GM21825 (cell line): Measurements from ENCODE around the gene NUDT8.
"Not testable (repeated sequence)": the region's sequence is repeated elsewhere in the genome, so short reads cannot be mapped to it uniquely, and the experiment has no call there.

Source experiments
- ATAC-seq: cut with Tn5 transposase; IDR thresholded peaks from one replicate; pipeline ENCODE4 v1.9.1; 2021; ENCODE audit warnings: mild to moderate bottlenecking, moderate library complexity; ENCODE audit not compliant: unreplicated experiment

The NUDT8 gene

DNA sequence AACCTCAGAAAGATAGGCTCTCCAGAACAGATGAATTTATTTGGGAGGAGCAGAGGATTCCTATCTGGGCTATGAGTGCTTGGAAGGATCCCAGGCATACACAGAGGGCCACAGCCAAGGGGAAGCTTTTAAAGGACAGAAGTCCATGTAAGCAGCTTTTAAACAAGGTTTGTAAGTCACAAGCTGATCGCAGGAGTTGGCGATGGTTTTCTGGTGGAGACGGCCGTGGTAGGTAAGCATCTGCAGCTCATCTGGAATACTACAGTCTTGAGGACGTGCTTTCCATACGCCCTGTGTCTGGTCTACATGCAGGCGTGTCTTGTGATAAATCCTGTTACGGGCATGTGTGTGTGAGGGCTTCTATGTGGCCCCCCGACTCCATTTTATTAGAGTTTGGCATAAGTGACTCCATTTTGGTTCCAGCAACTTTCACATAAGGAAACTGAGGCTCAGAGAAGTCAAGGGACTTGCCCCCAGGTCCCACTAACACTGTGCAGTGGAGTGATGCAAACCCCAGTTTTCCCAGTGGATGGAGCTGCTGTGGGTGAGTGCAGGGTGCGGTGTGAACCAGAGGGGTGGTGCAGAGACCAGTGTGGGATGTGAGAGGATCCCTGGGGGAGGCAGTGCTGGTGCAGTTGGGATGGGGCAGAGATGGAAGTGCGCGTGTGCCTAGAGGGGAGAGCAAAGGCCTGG is 32.6 kb upstream of the NUDT8 start:
- ATAC-seq = no peak

DNA sequence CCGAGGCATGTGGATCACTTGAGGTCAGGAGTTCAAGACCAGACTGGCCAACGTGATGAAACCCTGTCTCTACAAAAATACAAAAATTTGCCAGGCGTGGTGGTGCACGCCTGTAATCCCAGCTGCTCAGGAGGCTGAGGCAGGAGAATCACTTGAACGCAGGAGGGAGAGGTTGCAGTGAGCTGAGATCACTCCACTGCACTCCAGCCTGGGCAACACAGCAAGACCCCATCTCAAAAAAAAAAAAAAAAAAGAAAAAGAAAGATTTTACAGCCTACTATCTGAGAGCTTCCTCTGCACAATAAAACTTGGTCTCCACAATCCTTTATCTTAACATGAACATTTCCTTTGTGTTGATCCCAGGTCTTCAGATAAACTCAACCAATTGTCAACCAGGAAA is 31.0 kb upstream of the NUDT8 start:
- not testable (repeated sequence) for ATAC-seq

DNA sequence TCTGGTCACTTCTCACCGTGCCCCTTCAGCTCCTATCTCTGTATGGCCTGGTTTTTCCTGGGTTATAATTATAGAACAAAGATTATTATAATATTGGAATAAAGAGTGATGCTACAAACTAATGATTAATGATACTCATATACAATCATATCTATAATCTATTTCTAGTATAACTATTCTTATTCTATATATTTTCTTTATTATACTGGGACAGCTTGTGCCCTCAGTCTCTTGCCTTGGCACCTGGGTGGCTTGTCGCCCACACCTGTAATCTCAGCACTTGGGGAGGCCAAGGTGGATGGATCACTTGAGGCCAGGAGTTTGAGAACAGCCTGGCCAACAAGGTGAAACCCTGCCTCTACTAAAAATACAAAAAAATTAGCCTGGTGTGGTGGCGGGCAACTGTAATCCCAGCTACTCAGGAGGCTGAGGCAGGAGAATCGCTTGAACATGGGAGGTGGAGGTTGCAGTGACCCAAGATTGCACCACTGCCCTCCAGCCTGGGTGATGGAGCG is 30.0 kb upstream of the NUDT8 start:
- not testable (repeated sequence) for ATAC-seq

DNA sequence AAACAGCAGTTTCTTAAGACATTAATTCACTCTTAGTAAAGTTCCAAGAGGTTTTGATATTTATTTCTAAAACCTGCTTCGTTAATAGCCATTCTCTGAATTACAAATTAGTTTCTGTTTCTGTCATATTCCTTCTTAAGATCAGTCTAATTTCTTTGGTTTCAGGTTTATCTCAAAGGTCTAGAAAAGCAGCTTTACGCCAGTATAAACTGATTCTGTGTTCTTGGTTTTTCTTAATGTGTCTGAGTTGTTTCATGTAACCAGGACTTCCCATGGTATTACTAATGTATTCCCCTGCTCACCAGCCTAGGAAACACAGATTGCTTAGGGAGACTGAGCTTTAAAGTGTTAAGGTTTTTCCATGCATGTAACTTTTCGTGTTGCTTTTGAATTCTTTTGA is 27.6 kb upstream of the NUDT8 start:
- no peak for ATAC-seq

DNA sequence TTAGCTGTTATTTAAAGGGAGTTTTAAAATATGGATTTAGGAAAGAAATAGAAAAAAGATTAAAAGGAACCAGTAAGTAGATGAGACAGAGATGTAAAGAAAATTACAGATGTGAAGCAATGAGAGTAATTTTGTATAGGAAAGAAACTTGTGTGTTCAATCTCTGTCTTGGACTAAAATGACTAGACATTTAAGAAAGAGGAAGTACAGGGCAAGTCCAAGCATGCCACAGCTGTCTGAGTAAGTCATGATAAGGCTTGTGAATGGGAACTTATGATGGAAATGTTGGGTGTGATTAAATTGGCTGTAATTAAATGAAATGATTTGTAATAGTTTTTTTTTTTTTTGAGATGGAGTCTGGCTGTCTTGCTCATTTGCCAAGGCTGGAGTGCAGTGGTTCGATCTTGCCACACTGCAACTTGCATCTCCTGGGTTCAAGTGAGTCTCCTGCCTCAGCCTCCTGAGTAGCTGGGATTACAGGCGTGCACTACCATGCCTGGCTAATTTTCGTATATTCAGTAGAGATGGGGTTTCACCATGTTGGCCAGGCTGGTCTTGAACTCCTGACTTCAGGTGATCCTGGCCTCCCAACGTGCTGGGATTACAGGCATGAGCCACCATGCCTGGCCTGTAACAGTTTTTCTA is 26.7 kb upstream of the NUDT8 start:
- no peak for ATAC-seq

DNA sequence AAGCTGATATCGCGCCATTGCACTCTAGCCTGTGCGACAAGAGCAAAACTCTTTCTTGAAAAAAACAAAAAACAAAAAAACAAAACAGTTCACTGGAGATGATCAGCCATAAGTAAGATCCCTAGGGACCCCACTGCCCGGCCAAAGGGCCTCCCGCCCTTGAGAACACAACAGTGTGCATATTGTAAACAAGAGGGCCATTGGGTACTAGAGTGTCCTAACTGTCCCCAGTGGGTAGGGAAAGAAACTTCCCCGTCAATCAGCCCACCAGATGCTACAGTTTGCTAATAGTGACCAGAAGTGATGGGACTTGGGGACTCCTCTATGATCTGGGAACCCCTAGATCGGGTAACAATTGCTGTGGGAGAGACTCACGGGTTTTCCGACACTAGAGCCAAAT is 24.5 kb upstream of the NUDT8 start:
- ATAC-seq = no peak

DNA sequence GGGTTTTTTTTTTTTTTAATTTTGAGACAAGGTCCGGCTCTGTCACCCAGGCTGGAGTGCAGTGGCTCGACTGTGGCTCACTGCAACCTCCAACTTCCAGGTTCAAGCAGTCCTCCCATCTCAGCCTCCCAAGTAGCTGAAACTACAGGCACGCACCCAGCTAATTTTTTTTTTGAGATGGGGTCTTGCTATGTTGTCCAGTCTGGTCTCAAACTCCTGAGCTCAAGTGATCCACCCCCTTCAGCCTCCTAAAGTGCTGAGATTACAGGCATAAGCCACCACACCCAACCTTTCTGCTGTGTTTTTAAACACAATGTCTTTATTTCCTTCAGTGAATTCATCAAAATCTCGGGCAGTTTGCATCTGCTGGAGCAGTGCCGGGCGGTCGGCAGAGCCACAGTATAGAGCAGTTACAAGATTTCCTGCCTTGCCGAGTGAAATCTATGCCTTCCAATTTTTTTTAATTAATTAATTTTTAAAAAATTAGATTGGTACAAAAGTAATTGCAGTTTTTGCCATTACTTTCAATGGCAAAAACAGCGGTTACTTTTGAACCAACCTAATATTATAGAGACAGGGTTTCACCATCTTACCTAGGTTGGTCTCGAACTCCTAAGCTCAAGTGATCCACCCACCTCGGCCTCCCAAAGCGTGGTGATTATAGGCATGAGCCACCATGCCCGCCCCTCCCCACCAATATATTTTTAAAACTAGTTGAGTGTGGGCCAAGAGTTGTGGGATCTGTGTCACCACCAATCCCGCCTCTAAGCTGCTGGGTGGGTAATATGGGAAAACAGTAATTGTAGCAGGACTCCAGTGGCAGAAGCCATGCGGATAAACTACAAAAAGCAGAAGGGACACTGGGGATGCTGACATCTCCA is 23.5 kb upstream of the NUDT8 start:
- ATAC-seq = no peak

DNA sequence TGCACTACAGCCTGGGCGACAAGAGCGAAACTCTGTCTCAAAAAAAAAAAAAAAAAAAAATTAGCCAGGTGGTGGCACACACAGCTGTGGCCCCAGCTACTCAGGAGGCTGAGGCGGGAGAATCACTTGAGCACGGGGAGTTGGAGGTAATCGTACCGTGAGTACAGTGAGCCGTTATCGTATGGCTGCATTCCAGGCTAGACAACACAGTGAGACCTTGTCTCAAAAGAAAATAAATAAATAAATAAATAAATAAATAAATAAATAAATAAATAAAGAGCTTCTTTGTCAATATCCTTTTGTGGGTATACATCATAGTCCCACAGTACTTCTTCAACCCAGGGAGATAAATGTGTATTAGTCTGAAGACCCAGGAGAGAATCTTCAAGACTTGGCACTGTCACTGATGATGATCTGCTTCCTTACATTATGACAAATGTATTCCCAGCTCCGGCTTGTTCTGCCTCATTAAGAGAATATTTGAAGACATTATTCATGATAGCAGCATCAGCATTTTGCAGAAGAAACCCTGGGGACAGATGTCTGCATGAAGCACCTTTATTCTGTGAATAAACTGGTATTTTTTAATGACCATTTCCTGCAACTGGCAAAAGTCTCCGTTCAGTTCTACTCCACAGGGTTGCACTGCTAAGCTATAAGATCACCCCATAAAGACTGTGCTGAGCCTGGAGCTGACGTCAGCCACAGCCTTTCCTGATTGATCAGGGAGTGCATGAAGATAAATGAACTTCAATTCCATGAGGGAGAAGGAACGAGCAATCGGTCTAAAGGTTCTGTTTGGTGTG is 22.4 kb upstream of the NUDT8 start:
- ATAC-seq = no peak

DNA sequence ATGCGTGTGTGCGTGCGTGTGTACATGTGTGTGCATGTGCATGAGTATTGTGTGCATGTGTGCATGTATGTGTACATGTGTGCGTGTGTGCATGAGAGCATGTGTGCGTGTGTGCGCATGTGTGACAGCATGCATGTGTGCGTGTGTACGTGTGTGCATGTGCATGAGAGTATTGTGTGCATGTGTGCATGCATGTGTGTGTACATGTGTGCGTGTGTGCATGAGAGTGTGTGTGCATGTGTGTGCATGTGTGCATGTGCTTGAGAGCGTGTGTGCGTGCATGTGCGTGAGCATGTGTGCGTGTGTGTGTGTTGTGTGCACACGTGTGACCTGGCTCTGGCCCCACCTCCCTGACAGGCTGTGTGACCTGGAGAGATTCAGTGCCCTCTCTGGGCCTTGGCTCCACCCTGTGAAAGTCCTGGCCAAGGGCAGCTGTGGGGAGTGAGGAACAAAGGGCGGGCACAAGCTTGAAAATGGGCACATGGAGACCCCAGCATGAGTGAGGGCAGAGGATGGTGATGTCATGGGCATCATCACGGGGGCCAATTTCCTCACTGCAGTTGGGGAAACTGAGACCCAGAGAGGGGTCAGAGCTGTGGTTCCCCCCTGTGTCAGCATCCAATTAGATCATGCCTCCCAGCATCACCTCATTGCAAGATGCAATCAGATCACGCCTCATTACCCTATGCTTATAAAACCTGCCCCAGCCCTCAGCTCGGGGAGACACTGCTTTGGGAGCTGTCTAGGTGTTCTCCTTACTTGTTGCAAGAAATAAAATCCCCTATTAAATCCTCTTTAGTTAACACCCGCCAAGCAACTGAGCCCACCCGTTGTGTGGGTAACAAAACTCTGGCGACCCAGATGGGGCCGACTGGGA is 20.1 kb upstream of the NUDT8 start:
- no peak for ATAC-seq

DNA sequence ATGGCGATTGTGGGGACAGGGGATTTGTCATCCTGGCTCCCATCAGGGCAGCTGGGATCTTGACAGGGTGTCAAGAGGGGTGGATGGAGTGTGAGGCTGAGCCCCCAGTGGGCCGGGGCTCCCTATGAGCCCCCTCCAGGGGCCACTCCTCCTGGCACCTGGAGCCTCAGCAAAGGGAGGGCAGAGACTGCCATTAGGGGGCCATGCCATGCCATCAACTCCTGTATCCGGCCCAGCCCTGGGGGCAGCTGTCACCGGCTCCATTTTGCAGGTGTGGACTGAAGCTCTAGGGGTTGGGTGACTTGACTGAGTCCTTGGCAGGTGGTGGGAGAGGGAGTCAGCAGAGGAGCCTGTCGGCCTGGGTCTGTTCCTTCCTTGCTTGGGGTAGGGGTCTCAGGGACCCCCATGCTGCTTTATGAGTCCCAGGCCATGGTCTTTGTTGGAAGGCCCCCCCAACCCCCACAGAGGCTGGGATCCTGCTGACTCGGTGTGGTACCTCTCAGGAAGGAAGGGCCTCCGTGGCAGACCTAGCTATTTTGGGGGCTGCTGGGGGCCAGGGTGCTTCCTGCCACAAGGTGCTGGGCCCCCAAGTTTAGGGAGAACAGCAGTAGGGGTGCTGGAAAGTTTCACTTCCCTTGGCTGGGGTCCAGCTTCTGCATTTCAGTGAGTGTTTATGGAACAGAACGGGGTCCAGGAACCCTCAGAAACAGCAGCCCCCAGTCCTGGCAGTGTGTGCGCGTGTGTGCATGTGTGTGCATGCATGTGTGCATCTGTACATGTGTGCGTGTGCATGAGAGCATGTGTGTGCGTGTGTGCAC is 19.3 kb upstream of the NUDT8 start:
- peak; percentile 9 for ATAC-seq

DNA sequence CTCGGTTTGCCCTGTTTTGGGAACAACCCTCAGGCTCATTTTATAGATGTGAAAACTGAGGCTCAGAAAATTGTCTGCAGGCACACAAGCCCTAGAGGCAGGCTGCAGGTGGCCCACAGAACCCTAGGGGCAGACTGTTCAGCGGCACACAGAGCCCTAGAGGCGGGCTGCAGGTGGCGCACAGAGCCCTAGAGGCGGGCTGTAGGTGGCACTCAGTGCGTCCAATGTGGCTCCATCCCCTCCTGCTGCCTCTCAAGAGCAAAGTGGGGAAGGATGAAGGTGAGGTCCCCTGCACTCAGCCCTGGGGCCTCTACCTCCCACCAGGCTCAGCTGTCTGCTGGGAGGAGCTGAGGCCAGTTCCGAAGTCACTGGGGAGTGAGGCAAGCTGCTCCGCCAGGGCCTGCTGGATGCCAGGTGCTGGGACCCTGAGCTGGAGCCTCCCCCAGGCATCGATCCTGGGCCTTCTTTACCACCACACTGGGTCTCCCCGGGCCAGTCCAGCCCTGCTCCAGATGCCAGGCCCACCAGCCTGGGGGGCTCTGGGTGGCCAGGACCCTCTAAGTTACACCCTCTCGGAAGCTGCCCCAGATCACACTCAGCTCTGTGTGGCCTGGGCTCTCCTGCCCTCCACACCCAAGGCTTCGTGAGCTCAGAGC is 18.5 kb upstream of the NUDT8 start:
- peak; percentile 51 for ATAC-seq

DNA sequence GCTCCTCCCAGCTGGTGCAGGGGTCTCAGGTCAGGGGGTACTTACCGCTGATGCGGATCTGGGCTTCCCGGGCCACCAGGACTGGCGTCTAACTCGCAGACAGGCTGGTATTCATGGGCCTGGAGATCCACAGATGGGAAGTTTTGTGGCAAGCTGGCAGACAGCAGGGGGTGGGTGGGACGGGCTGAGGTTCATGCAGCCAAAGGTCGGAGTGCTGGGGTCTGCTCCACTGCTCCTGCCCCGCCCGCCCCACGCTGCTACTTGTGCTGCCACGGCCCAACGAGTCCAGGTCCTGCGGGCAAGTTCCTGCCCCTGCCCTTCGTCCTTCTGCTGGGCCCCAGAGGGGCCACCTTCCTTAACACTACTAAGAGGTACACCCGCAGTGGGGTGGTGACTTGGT is 17.7 kb upstream of the NUDT8 start:
- no peak for ATAC-seq

DNA sequence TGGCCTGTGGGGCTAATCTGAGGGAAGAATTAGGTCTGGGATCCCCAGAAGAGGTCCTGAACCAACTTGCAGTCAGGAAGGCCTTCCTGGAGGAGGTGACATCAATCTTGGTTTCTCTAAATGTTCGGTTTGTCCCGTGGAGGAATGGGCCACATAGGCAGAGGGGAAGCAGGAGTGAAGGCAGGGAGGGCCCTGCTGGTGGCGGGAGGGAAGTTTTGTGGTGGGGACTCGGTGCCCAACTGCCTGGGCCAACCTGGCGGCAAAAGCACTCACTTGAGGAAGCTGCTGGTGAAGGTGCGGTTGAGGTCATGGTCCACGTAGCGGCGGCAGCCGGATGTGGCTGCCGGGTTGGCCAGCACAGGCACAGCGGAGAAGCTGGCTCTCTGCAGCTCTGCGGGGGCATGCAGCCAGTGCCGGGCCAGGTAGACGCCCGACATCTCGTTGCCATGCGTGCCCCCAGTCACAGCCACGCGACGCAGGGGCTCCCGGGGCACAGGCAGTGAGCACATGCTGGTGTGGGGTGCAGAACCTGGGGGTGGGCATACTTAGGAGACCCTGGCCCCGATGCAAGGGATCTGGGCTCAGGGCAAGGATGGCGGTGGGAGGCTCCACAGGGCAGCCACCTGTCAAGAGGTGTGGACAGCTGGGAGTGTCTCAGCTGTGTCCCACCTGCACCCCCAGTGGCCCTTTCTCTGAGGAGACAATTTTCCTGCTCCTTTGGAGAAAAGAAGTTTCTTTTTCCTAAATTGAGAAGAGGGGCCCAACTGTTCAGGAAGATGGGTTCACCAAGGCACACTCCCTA is 17.0 kb upstream of the NUDT8 start:
- peak; percentile 42 for ATAC-seq

DNA sequence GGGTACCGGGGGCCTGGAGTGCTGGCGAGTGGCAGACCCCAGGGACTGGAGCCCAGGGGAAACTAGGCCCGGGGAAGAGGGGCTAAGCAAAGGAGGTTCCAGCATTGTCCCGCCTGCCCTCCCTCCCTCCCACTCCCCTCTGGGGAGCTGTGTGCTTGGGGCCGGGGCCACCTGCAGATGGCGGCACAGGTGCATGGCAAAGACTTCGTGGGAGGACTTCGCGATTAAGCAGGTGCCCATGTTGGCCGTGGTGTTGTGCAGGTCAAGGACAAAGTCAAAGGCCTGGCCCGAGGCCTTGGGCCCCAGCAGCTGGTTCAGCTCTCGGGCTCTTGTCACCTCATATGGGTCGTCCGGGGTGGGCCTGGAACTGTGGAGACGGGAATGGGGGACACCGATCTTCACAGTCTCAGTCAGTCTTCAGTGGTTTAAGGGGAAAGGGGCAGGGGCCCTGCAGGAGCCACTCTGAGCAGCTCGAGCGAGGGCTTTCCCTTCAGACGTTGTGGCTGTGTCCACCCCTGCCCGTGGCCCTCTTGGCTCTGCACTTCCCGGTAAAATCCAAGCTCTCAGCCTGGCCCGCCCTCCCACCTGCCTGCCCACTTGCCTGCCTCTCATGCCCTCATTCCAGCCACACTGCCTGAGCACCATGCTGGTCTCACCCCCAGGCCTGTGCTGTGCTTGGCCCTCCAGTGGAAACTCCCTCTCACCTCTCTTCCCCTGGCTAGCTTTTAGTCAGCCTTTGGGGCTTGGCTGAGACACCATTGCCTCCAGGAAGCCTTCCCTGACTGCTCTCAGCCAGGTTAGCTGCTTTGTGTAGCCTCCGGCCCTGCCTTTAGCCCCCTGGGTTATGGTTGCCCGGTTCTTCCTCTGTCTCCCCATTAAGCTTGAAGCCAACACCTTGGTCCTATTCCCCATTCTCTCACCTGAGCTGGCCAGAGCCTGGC is 16.1 kb upstream of the NUDT8 start:
- no peak for ATAC-seq

DNA sequence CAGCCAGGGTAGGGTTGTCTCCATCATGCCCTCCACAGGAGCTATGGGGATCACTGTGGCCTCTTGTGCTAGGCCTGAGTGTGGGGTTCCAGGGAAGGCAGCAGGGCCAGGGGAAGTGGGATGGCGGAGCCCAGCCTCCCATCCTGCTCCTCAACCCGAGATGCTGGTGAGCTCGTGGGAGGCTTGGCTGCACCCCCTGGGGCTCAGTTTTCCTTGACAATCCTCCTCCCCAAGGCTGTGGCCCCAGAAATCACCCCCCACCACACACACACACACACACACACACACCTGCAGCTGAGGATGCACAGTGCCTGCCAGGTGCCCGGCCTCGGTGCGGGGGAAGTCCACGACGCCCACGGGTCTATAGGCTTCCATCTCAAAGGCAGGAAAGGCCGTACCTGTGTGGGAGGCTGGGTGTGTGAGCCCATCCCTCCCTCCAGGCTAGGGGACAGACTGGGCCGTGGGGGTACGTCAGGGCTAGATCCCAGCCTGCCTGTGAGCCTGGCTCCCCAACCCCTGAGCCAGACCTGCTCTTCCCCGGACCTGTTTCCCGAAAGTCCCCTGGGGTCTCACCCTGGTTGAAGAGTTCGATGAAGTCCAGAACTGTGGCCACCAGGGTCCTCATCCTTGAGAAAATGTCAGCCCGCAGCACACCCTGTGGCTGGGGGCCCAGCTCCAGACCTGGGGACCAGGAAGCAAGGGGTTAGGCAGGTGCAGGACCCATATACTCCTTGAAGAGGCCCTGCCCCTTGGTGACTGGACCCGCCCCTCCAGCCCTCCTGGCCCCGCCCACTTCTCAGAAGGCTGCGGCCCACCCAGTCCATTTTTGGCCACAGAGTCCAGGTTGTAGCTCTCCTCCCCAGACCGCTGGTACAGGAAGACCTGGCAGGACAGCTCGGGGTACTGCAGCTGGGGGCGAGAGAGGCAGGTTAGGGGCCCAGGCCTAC is 15.0 kb upstream of the NUDT8 start:
- no peak for ATAC-seq
